ENCODE results near the gene SRSF1.

SRSF1 gene

GRCh38 chr17:58010067-58010799, 3.2 kb upstream of the SRSF1 start:
- no peak for DNase-seq

GRCh38 chr17:58007781-58008706, 998 bp upstream of the SRSF1 start:
- DNase-seq, result peak; percentile 56 to 91 (median 70)

GRCh38 chr17:58006560-58006923, 504 bp downstream of the SRSF1 start:
- DNase-seq, result peak; percentile 63 to 90 (median 79)

- DNase-seq, result peak in 1 of 3 experiments; percentile 40
These were observed 1.1 kb downstream of the SRSF1 start for GRCh38 chr17:58005728-58006559.

GRCh38 chr17:58005031-58005727, 1.9 kb downstream of the SRSF1 start:
- DNase-seq, result peak in 1 of 3 experiments; percentile 40

GRCh38 chr17:58004060-58004459, 3.0 kb downstream of the SRSF1 start:
- no peak for DNase-seq

GRCh38 chr17:58002973-58003372, 4.1 kb downstream of the SRSF1 start:
- no peak for DNase-seq

GRCh38 chr17:58002154-58002948, 4.7 kb downstream of the SRSF1 start:
- DNase-seq, result no peak

- no peak for DNase-seq
These were observed 5.5 kb downstream of the SRSF1 start for GRCh38 chr17:58001461-58002124.

GRCh38 chr17:57999496-58000017, 7.5 kb downstream of the SRSF1 start:
- DNase-seq, result peak; percentile 32 to 87 (median 74)

GRCh38 chr17:57999010-57999495, 8.0 kb downstream of the SRSF1 start:
- no peak for DNase-seq

- DNase-seq, result no peak
These were observed 9.8 kb downstream of the SRSF1 start for GRCh38 chr17:57997085-57997809.

GRCh38 chr17:57995076-57995956, 11.7 kb downstream of the SRSF1 start:
- DNase-seq, result peak; percentile 67 to 89 (median 68)

- DNase-seq, result peak in 1 of 3 experiments; percentile 60
These were observed 12.6 kb downstream of the SRSF1 start for GRCh38 chr17:57994436-57994835.

GRCh38 chr17:57993471-57994365, 13.3 kb downstream of the SRSF1 start:
- peak; percentile 66 to 91 (median 74) for DNase-seq

- no peak for DNase-seq
These were observed 15.5 kb downstream of the SRSF1 start for GRCh38 chr17:57991537-57991936.

- DNase-seq, result peak in 1 of 3 experiments; percentile 10
These were observed 17.0 kb downstream of the SRSF1 start for GRCh38 chr17:57990037-57990436.

Data from NCI-H1417 (cell line).